Stimulated activated effector memory CD8-positive, alpha-beta T cell treated with anti-CD3 and anti-CD28 coated beads, Interleukin-12 subunit alpha, Interleukin-12 subunit beta, amount 100 ng/mL, for 72 hours (primary cell): ENCODE results near the gene MACO1.

Experiments
- ATAC-seq: fragments of 150-1000 bp; cut with Tn5 transposase; 2 replicates; pipeline ENCODE4 v1.10.0; 2021
- DNase-seq, 2 donors: peaks; one replicate each; pipeline ENCODE4 v3.0.0; 2021 to 2022; ENCODE audit warnings: low spot score in 2 of 2
- H3K27ac Mint-ChIP-seq: one replicate; pipeline ENCODE4 v1.8.0; 2022; ENCODE audit warnings: mild to moderate bottlenecking, mixed read lengths
- H3K36me3 Mint-ChIP-seq: one replicate; pipeline ENCODE4 v1.8.0; 2022; ENCODE audit warnings: mild to moderate bottlenecking, mixed read lengths
- H3K4me1 Mint-ChIP-seq: one replicate; pipeline ENCODE4 v1.8.0; 2022; ENCODE audit warnings: mixed read lengths
- H3K4me3 Mint-ChIP-seq: one replicate; pipeline ENCODE4 v1.8.0; 2022; ENCODE audit warnings: mild to moderate bottlenecking, mixed read lengths
- H3K9me3 Mint-ChIP-seq: one replicate; pipeline ENCODE4 v1.8.0; 2022; ENCODE audit warnings: mixed read lengths

Gene MACO1

DNA sequence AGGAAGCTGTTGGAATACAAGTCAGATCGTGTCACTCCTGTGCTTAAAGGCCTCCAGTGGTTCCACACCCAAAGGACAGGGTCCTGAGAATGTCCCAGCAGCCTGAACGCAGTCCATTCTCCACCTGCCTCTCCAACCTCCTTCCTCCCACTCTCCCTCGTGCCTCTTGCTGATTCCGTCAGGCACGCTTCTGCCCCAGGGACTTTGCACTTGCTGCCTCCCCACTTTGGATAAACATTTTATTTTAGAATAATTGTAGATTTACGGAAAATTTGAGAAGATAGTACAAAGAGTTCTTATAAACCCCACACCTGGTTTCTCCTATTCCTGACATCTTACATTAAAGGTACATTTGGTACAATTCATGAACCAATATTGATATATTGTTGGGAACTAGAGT, 84.3 kb downstream of the MACO1 start:
- Mint-ChIP-seq H3K9me3 (no peaks in the 10 kb centered on the region), H3K4me3 (no peak overlapping the region), H3K4me1 (peaks cover 5% of the 10 kb centered on the region), H3K27ac (no peak overlapping the region), H3K36me3 (no peaks in the 10 kb centered on the region)
- ATAC-seq: no peak
- no peak for DNase-seq

DNA sequence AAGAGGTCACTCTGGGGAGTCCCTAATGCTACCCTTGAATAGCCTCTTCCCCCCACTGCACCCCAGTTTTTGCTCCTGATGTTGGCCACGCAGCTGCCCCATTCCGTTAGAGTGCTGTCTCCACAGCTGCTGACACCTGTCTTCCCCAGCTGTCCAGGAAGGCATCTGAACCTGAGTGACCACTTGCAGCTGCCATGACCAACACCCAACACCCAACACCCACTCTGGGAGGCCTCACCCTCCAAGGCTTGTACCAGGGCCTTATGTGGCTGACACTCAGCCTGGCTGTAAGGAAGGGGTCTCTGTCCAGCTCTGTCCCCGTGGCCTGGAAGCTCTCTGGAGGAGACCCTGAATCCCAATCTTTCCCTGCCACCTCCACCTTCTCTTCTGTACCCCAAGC, 86.0 kb downstream of the MACO1 start:
- DNase-seq (no peak), ATAC-seq (no peak)
- H3K4me1 Mint-ChIP-seq: peaks cover 10% of the 10 kb centered on the region
- no peaks in the 10 kb centered on the region for H3K36me3 Mint-ChIP-seq
- no peak overlapping the region for H3K4me3 Mint-ChIP-seq
- no peak overlapping the region for H3K27ac Mint-ChIP-seq
- no peaks in the 10 kb centered on the region for H3K9me3 Mint-ChIP-seq

DNA sequence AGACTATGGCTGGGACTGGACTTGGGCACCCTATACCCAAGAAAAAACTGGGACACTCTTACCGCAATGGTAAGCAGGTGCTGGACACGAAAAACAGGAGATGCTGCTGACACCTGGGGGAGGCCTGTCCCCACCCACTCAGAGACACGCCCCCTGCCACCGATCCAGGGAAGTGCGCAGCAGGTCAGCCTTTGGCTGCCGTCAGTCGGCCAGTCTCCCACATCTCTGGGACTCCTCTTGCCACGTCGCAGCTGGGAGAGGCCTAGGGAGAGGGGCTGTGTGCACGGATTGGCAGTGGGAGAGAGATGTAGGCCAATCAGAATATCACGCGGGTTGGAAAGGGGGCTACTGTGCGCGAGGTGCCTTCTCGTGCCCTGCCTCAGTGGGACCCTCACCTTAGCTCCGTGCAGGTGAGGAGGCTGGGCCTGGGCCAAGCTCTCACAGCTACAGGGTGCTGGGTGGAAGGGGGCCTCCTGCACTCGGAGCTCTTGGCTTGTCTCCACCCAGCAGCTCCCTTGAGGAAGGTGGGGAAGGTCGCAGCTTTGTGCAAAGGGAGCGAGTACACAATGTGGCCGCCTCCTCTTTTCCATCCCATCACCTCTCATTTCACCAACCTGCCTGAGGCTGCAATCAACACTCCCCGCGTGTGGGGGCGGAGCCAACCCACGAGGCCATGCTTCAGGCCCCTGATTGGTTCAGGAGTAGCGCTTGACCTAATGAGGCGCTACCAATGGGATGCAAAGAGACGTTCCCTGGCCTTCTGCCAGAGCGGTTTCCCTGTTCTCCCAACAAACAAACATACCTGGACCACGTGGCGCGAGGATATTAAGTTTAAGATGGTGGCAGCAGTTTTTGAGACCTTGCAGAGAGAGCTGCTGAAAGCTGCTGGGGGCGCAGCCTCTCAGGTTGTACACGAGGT, 87.0 kb downstream of the MACO1 start:
- no peak for DNase-seq
- no peak overlapping the region for H3K27ac Mint-ChIP-seq
- H3K36me3 Mint-ChIP-seq: no peaks in the 10 kb centered on the region

DNA sequence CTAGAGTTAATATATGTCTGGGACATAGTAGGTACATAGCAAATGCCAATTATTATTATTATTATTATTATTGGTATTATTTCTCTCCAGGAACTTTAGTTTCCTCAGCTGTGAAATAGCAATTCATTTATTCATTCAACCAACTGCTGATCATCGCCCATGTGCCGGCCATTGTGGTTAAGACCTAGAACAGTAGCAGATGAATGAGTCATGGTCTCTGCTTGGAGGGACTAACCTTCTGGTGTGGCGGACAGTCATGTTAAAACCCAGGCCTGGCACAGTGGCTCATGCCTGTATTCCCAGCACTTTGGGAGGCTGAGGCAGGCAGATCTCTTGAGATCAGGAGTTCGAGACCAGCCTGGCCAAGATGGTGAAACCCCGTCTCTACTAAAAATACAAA, 88.9 kb downstream of the MACO1 start:
- no peak for ATAC-seq
- no peaks in the 10 kb centered on the region for H3K9me3 Mint-ChIP-seq
- H3K36me3 Mint-ChIP-seq: no peaks in the 10 kb centered on the region
- DNase-seq: no peak
- H3K4me3 Mint-ChIP-seq: no peak overlapping the region
- H3K27ac Mint-ChIP-seq: no peak overlapping the region
- H3K4me1 Mint-ChIP-seq: peaks cover 9% of the 10 kb centered on the region

More for the DNA sequence above, 87.0 kb downstream of the MACO1 start:
- no peak overlapping the region for H3K4me3 Mint-ChIP-seq
- ATAC-seq: no peak
- H3K4me1 Mint-ChIP-seq: peaks cover 10% of the 10 kb centered on the region
- no peaks in the 10 kb centered on the region for H3K9me3 Mint-ChIP-seq

DNA sequence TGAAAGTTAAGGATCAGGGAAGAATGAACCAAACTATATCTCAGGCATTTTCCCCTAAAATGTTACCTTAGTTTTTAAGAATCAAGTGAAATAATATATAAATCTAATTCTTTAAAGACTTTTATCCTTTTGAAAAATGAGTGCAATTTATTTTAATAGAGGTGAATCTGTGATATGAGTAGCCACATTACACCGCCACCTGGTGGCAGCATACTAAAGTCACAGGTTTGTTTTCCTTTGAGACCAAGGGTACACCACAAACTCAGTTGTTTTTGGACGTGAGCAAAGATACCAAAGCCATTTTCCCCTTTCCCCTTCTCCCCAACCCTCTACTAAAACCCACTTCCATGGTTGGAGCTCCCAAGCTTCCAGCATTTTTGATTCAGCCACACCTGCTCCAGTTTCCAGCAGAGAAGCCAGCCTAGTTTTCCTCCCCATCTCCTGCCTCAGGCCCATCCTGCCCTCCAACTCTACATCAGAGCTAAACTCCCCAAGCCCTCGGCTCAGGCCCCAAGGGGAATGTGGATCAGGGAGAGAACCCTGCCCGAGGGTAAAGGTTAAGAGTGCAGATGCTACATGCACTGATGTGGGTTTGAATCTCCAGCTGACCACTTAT, 89.9 kb downstream of the MACO1 start:
- peak; percentile 40 to 77 for DNase-seq
- no peak overlapping the region for H3K27ac Mint-ChIP-seq
- H3K4me3 Mint-ChIP-seq: no peak overlapping the region
- H3K9me3 Mint-ChIP-seq: peaks cover 4% of the 10 kb centered on the region
- peak; percentile 60 for ATAC-seq
- peaks cover 6% of the 10 kb centered on the region for H3K4me1 Mint-ChIP-seq
- H3K36me3 Mint-ChIP-seq: no peaks in the 10 kb centered on the region

DNA sequence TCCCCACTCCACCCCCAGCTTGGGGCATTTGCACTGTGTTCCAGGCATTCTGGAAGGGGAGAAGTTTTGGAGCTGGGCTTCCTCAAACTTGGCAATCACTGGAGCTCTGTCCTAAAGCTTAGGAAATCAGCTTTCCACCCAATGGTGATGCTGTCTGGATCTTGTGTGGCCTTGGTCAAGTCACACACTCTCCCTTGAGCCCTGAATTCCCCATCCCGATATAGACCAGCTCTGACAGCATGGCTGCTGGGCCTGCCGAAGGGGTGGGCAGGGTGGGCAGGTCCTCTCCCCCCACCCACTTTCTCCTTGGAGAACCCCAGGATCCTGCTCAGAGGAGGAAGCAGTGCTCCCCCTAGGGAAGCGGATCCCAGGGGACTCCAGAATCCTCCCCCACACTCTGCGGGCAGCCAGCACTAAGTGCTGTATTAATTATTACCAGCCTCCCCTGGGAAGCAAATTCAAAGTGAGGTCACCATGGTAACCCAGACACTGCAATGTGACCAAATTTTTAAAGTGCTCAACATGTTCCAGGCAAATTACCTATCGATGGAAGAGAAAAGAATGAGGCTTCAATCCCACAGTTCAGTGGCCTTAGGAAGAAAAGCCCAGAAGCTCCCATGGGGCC, 91.4 kb downstream of the MACO1 start:
- ATAC-seq: no peak
- Mint-ChIP-seq H3K4me1 (peaks cover 6% of the 10 kb centered on the region), H3K9me3 (peaks cover 4% of the 10 kb centered on the region), H3K36me3 (no peaks in the 10 kb centered on the region), H3K27ac (peak overlapping the region; percentile 48), H3K4me3 (no peak overlapping the region)
- no peak for DNase-seq

DNA sequence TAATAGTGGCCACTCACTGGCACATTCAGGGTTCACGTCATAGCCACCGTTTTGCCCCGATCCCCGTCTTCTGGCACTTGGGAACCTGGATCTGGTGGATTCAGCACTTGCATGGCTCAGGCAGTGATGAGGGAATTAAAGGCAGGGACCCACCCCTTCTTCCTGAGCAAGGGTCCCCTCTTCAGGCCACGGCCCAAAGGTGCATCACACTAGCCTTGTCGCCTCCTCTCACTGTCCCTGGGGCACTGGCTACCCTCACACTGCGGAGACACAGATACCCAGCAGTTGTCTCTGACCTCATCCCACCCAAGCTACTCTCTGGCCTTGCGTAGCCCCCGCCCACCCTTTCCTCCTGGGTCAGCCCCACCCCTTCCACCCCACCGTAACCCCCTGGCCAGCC, 92.8 kb downstream of the MACO1 start:
- no peak for DNase-seq
- H3K9me3 Mint-ChIP-seq: peaks cover 4% of the 10 kb centered on the region
- peaks cover 6% of the 10 kb centered on the region for H3K4me1 Mint-ChIP-seq
- ATAC-seq: peak; percentile 45
- H3K27ac Mint-ChIP-seq: no peak overlapping the region
- no peak overlapping the region for H3K4me3 Mint-ChIP-seq
- H3K36me3 Mint-ChIP-seq: no peaks in the 10 kb centered on the region

DNA sequence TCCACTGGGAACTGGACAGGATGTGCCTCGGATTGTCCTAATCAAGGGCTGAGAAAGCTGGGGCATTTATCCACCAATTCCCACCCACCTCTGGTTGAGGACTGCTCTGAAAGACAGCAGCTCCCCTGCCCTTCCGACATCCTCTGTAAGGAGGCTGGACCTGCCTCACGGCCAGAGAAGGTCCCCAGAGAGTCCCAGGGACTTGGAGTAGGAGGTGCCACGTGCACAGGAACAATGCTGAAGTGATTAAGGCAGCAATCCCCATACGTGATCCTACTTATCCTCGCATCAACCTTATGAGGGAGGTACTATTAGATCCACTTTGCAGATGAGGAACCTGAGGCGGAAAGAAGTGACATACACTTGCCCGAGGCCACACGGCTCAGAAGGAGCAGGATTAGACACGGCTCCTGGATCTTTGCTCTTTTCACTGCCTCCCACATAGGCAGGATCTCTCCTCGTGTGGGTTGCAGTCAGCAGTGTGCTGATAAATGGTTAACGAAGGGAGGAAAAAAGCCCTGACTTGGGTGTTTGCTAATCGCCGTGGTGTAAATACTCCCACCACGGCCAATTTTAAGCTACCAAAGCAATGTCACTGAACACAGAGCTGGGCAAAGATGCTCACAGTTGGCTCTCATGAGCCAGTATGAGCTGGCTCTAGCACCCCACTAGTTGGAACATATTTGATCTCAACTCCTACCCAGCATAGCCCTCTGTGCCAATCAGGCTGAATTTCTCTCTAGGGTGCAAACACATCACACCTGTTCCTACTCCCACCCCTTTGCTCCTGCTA, 94.1 kb downstream of the MACO1 start:
- peaks cover 4% of the 10 kb centered on the region for H3K9me3 Mint-ChIP-seq
- no peak overlapping the region for H3K4me3 Mint-ChIP-seq
- peaks cover 12% of the 10 kb centered on the region for H3K4me1 Mint-ChIP-seq
- H3K27ac Mint-ChIP-seq: no peak overlapping the region
- no peaks in the 10 kb centered on the region for H3K36me3 Mint-ChIP-seq
- no peak for ATAC-seq
- DNase-seq: no peak

DNA sequence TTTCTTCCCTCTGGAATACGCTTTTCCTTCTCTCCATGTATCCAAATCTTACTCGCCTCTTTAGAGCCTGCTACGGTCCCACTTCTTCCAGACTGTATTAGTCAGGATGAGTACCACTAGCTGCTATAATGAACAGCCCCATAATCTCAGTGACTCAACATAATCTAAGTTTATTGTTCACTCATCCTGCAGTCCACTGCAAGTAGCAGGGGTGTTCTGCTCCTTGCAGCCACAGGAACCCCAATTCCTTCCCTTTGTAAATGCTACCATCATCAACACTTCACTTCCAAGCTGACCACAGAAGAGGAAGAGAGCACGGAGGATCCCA, 94.6 kb downstream of the MACO1 start:
- no peak for DNase-seq
- peaks cover 12% of the 10 kb centered on the region for H3K4me1 Mint-ChIP-seq
- H3K9me3 Mint-ChIP-seq: peaks cover 4% of the 10 kb centered on the region
- no peak overlapping the region for H3K27ac Mint-ChIP-seq
- no peak for ATAC-seq
- no peak overlapping the region for H3K4me3 Mint-ChIP-seq
- no peaks in the 10 kb centered on the region for H3K36me3 Mint-ChIP-seq

DNA sequence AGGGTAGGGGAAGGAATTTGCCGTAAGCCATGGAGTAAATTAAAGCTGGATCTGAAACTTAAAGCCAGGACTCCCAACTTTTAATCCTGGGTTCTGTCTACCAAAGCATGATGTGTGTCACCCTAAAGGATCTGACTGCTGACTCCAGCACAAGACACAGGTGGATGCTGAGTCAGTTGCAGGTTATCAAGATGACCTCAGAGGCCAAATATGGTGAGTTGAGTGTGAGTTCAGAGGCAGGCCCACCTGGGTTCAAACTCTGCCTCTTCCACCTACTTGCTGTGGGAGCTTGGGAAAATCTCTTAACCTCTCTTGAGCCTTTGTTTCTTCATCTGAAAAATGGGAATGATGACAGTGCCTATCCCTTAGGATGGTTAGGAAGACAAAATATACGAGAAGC, 96.1 kb downstream of the MACO1 start:
- no peak for ATAC-seq
- DNase-seq: no peak
- Mint-ChIP-seq H3K4me1 (peaks cover 6% of the 10 kb centered on the region), H3K4me3 (no peak overlapping the region), H3K27ac (no peak overlapping the region), H3K9me3 (peaks cover 4% of the 10 kb centered on the region), H3K36me3 (no peaks in the 10 kb centered on the region)

DNA sequence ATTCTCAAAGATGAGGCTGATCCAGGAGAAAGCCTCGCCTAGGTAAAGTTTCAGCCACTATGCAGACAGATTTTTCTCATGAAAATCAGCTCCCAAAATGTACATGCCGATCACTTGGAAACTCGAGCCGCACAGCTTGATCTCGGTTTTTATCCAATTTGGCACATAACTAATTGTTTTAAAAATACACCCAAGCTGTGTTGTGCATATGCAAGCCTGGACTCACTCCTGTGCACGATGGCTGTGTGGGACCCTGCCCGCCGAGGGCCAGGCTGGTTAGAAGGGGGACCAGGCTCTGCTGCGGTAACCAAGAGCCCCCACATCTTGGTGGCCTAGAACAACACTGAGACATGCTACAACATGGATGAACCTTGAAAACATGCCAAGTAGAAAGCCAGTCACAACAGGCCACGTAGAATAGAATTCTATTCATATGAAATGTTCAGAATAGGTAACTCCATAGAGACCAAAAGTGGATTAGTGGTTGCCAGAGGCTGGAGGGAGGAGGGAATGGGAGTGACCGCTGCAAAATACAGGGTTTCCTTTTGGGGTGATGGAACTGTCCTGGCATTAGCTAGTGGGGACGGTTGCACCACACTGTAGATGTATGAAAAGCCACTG, 96.6 kb downstream of the MACO1 start:
- no peaks in the 10 kb centered on the region for H3K36me3 Mint-ChIP-seq
- no peak overlapping the region for H3K27ac Mint-ChIP-seq
- no peak for ATAC-seq
- peaks cover 4% of the 10 kb centered on the region for H3K9me3 Mint-ChIP-seq
- H3K4me1 Mint-ChIP-seq: peaks cover 6% of the 10 kb centered on the region
- no peak for DNase-seq
- H3K4me3 Mint-ChIP-seq: no peak overlapping the region

DNA sequence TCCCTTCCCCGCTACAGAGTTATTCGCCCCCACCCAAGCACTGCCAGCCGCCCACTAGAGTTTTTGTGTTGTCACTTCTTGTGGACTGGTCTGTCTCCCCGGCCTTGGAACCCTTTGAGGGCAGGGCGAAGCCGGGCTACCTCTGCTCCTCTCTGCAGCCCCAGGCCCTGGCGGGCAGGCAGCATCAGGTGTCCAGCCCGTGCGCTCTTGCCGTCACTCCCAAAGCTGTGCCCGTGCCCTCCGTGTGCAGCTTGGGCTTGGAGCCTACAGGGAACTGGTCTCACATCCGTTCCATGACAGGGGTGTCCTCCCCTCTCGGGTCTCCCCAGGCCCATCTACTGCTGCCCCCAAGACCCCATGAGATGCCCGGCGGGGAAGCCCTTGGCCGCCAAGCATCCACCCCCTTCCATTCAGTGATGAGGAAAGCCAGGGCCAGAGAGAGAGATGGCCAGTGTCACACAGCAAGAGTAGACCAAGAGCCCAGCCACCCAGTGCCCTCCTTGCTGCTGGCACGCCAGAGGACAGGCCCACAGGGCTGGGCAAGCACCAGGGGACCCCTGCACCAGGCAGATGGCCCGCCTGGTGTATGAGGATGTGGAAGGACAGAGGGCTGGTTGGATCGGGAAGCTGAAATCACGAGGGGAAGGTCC, 97.4 kb downstream of the MACO1 start:
- Mint-ChIP-seq H3K4me1 (peaks cover 6% of the 10 kb centered on the region), H3K4me3 (no peak overlapping the region), H3K27ac (no peak overlapping the region), H3K36me3 (no peaks in the 10 kb centered on the region), H3K9me3 (peaks cover 4% of the 10 kb centered on the region)
- DNase-seq (no peak), ATAC-seq (no peak)

DNA sequence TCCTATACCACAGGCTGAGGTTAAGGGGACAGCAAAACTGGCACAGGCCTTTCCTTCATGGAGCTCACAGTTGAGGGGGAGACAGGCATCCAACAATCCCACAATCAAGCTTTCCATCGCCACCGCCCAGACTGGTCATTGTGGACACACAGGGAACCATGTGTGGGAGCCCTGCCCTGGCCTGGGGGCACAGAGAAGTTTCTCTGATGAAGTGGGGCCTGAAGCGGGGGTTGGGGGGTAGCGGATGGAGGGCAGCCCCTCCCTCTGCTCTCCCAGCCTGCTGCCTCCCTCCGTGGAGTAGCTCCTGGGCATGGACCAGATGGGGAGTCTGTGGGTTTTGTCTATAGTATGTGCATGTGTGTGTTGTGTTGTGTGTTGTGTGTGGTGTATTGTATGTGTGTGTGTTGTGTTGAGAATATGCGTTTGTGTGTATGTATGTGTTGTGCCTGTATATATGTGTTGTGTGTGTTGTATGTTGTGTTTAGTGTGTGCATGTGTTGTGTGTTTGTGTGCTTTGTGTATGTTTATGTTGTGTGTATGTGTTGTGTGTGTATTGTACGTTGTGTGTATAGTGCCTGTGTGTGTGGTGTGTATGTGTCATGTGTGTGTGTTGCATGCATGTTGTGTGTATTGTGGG, 98.3 kb downstream of the MACO1 start:
- H3K36me3 Mint-ChIP-seq: no peaks in the 10 kb centered on the region
- no peak overlapping the region for H3K27ac Mint-ChIP-seq
- peaks cover 4% of the 10 kb centered on the region for H3K9me3 Mint-ChIP-seq
- DNase-seq (no peak), ATAC-seq (no peak)
- peaks cover 6% of the 10 kb centered on the region for H3K4me1 Mint-ChIP-seq
- H3K4me3 Mint-ChIP-seq: no peak overlapping the region

DNA sequence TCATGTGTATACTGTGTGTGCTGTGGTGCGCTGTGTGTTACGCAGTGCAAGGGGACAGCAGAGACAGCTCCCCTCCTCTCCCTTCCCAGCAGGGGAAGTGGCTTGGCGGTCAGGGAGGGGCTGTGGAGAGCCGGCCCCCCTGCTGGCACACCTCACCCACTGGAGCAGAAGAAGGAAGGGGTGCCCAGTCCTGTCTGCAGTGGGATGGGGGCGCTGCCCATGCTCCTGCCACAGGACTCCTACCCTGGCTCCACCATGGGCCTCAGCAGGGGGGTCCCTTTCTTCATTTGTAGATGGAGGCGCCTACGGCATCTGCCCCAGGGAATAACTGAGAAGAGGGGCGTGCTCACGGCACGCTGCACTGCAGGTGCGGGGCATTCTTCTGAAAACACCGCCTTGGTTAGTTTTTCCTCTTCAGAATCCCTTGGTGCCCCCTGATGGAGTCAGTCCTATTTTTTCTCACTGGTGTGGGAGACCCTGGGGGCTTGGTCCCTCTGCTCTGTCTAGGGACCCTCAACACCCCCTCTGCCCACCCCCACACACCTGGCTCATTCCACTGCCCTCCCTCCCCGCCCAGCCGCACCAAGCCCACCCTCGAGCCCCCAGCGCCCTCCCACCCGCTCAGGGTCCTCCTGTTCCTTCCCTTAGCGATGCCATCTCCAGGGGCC, 99.0 kb downstream of the MACO1 start:
- Mint-ChIP-seq H3K4me3 (no peak overlapping the region), H3K36me3 (no peaks in the 10 kb centered on the region), H3K4me1 (peaks cover 6% of the 10 kb centered on the region), H3K9me3 (peaks cover 4% of the 10 kb centered on the region), H3K27ac (no peak overlapping the region)
- DNase-seq (no peak), ATAC-seq (peak; percentile 38)
